ENCODE data around the gene GCC1. TPM values are rescaled to one million over a fixed set of nuclear protein-coding genes. Genes with fewer than 3 reads are reported as not detected.
A peak's percentile ranks its signal among the peaks of the same experiment; 100 is the strongest.

Gene GCC1
- total RNA-seq, 2 experiments from 2014 or later: 13.3 to 18.3 TPM

DNA sequence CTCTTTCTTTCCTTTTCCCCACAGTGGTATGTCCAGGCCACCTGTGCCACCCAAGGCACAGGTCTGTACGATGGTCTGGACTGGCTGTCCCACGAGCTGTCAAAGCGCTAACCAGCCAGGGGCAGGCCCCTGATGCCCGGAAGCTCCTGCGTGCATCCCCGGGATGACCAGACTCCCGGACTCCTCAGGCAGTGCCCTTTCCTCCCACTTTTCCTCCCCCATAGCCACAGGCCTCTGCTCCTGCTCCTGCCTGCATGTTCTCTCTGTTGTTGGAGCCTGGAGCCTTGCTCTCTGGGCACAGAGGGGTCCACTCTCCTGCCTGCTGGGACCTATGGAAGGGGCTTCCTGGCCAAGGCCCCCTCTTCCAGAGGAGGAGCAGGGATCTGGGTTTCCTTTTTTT is 5.8 kb upstream of the GCC1 start:
- no TSS peak for BruUV-seq (replicated peaks)
- peaks cover 7% of the 10 kb centered on the region; the same call in 1 of the 2 replicates for H4K20me1 ChIP-seq (ENCODE audit: insufficient read depth, low read length)
- intact Hi-C loops (cut with micrococcal nuclease; ENCODE audit: unreplicated experiment): no loop called here
- ChIA-PET CTCF (ENCODE audit: unreplicated experiment) (no interaction called here), POLR2A (interaction anchor here (0.7 to 1.5 kb wide), 2 partner anchors 9 to 450 kb away, joined by 3 read pairs; no protein-coding TSS in a partner anchor)
- peaks cover 15% of the 10 kb centered on the region; the same call in 1 of the 2 replicates for H3K79me2 ChIP-seq (ENCODE audit: insufficient read depth, low read depth, low read length)
- H3K9me3 ChIP-seq (ENCODE audit: low read length): no peaks in the 10 kb centered on the region
- no peak for TF ChIP-seq EZH2phosphoT487 (IDR thresholded peaks at IDR 0.05; ENCODE audit: borderline replicate concordance, low read depth, low read length)
- TF ChIP-seq, protein P1, sequence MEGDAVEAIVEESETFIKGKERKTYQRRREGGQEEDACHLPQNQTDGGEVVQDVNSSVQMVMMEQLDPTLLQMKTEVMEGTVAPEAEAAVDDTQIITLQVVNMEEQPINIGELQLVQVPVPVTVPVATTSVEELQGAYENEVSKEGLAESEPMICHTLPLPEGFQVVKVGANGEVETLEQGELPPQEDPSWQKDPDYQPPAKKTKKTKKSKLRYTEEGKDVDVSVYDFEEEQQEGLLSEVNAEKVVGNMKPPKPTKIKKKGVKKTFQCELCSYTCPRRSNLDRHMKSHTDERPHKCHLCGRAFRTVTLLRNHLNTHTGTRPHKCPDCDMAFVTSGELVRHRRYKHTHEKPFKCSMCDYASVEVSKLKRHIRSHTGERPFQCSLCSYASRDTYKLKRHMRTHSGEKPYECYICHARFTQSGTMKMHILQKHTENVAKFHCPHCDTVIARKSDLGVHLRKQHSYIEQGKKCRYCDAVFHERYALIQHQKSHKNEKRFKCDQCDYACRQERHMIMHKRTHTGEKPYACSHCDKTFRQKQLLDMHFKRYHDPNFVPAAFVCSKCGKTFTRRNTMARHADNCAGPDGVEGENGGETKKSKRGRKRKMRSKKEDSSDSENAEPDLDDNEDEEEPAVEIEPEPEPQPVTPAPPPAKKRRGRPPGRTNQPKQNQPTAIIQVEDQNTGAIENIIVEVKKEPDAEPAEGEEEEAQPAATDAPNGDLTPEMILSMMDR (conservative IDR thresholded peaks at IDR 0.05; ENCODE audit: low read length): no peak
- H3K9me2 ChIP-seq (ENCODE audit: insufficient read depth, low read length): no peaks in the 10 kb centered on the region
- no peak overlapping the region for H3K4me3 ChIP-seq (ENCODE audit: low read depth, low read length, poor library complexity, severe bottlenecking)
- no peak overlapping the region for H3K4me2 ChIP-seq (ENCODE audit: low read length)
- H3K36me3 ChIP-seq (ENCODE audit: insufficient read depth, low read length): peaks cover 26% of the 10 kb centered on the region
- H2AFZ ChIP-seq (ENCODE audit: low read length): no peak overlapping the region
- no peak overlapping the region for H3K27ac ChIP-seq (ENCODE audit: low read depth, low read length, poor library complexity, severe bottlenecking)
- peaks cover 14% of the 10 kb centered on the region for H3K4me1 ChIP-seq (ENCODE audit: insufficient read depth, low read length, poor library complexity, severe bottlenecking)
- DNase-seq (ENCODE audit: low spot score): no peak

DNA sequence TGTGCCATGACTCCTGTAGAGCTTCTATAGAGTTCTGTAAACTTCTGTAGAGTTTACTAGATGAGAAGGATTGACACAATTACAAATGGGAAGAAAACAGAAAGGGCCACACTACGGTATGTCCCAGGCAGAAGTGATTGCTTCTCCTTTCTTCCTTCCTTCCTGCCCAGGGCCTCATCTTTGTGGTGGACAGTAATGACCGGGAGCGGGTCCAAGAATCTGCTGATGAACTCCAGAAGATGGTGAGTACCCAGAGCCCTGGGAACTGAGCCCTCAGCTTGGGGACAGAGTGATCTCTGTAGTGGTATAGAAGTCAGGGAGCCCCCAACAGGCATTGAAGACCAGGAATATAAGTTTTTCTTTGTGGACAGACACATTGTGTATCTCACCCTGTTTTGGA is 4.5 kb upstream of the GCC1 start:
- Histone ChIP-seq H2AFZ (ENCODE audit: low read length) (no peak overlapping the region), H3K9me3 (ENCODE audit: low read length) (no peaks in the 10 kb centered on the region), H3K4me3 (ENCODE audit: low read depth, low read length, poor library complexity, severe bottlenecking) (no peak overlapping the region), H3K27ac (ENCODE audit: low read depth, low read length, poor library complexity, severe bottlenecking) (no peak overlapping the region), H3K79me2 (ENCODE audit: insufficient read depth, low read depth, low read length) (peaks cover 18% of the 10 kb centered on the region; the same call in 1 of the 2 replicates), H3K36me3 (ENCODE audit: insufficient read depth, low read length) (peaks cover 26% of the 10 kb centered on the region), H3K4me2 (ENCODE audit: low read length) (peak overlapping the region; percentile 90), H3K9me2 (ENCODE audit: insufficient read depth, low read length) (no peaks in the 10 kb centered on the region), H4K20me1 (ENCODE audit: insufficient read depth, low read length) (peaks cover 8% of the 10 kb centered on the region; the same call in 1 of the 2 replicates), H3K4me1 (ENCODE audit: insufficient read depth, low read length, poor library complexity, severe bottlenecking) (peaks cover 18% of the 10 kb centered on the region)
- ChIA-PET CTCF (ENCODE audit: unreplicated experiment) (no interaction called here), POLR2A (no interaction called here)
- BruUV-seq (replicated peaks): no TSS peak
- intact Hi-C loops (cut with micrococcal nuclease; ENCODE audit: unreplicated experiment): loop anchor here (5.0 kb wide), 2 partner anchors 62 to 198 kb away; partner anchors contain the start of genes SND1 and ZNF800
- TF ChIP-seq, protein P1 (conservative IDR thresholded peaks at IDR 0.05; ENCODE audit: low read length): no peak
- TF ChIP-seq EZH2phosphoT487 (IDR thresholded peaks at IDR 0.05; ENCODE audit: borderline replicate concordance, low read depth, low read length): no peak
- no peak for DNase-seq (ENCODE audit: low spot score)

DNA sequence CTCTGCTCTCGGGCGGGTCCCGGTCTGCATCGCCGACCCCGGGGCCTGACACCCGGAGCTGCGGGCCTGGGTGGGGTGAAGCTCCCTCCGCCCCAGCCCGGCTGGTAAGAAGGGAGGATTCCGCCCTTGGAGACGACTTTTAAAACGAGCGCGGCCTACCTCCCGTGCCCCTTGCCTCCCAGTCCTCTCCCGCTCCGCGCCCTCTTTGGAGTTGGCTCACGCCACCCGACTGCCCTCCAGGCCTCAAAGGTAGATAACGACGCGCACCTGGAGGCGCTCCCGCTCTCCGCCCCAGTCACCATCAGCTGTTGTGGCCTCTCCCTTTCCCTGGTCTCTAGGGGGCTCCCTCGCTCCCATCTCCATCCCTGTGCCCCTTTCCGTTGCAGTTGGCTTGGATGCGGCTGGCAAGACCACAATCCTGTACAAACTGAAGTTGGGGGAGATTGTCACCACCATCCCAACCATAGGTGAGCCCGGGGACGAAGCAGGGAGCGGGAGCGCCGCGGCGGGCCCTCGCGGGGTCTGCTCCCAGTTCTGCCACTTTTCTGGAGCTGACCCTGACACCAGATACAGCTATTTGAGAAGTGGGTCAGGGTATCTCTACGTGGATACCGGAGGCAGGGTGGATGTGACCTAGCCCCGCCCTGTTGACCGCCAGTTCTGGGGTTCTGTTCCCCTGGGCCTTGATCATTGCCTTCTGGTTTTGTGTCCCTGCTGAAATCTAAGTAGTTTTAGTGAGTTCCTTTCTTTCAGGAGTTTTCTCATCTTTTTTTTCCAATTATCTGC is 3.5 kb upstream of the GCC1 start:
- Histone ChIP-seq H3K9me2 (ENCODE audit: insufficient read depth, low read length) (no peaks in the 10 kb centered on the region), H3K9me3 (ENCODE audit: low read length) (no peaks in the 10 kb centered on the region), H4K20me1 (ENCODE audit: insufficient read depth, low read length) (peaks cover 17% of the 10 kb centered on the region; the same call in 1 of the 2 replicates), H3K4me3 (ENCODE audit: low read depth, low read length, poor library complexity, severe bottlenecking) (peak overlapping the region; percentile 94), H3K27ac (ENCODE audit: low read depth, low read length, poor library complexity, severe bottlenecking) (peak overlapping the region; percentile 28), H3K4me1 (ENCODE audit: insufficient read depth, low read length, poor library complexity, severe bottlenecking) (peaks cover 27% of the 10 kb centered on the region), H3K36me3 (ENCODE audit: insufficient read depth, low read length) (peaks cover 26% of the 10 kb centered on the region), H2AFZ (ENCODE audit: low read length) (peak overlapping the region; percentile 86), H3K79me2 (ENCODE audit: insufficient read depth, low read depth, low read length) (peaks cover 28% of the 10 kb centered on the region; the same call in 1 of the 2 replicates), H3K4me2 (ENCODE audit: low read length) (peak overlapping the region; percentile 90)
- BruUV-seq (replicated peaks): no TSS peak
- intact Hi-C loops (cut with micrococcal nuclease; ENCODE audit: unreplicated experiment): loop anchor here (5.0 kb wide), 2 partner anchors 63 to 197 kb away; partner anchors contain the start of genes SND1 and ZNF800
- DNase-seq (ENCODE audit: low spot score): peak; percentile 29
- ChIA-PET POLR2A (interaction anchor here (0.6 to 1.0 kb wide), 2 partner anchors 61 to 118 kb away, joined by 3 to 5 read pairs; no protein-coding TSS in a partner anchor), CTCF (ENCODE audit: unreplicated experiment) (no interaction called here)
- TF ChIP-seq, protein P1 (conservative IDR thresholded peaks at IDR 0.05; ENCODE audit: low read length): peak; percentile 72
- no peak for TF ChIP-seq EZH2phosphoT487 (IDR thresholded peaks at IDR 0.05; ENCODE audit: borderline replicate concordance, low read depth, low read length)

Measured in OCI-LY7 (cell line).